Osteoblast (primary cell): ENCODE measurements around the gene MRPL54. TPM values are rescaled to one million over a fixed set of nuclear protein-coding genes. Genes with fewer than 3 reads are reported as not detected.

ENCODE experiments used
- DNase-seq: peaks from one replicate; pipeline ENCODE4 v3.0.0; 2011; ENCODE audit warnings: low spot score, mixed read lengths; ENCODE audit not compliant: insufficient read length; ENCODE audit errors: missing footprints
- H2AFZ ChIP-seq: 2 replicates; pipeline ENCODE4 v1.6.0; 2011; ENCODE audit warnings: mild to moderate bottlenecking, low read length
- H3K27ac ChIP-seq: 2 replicates; pipeline ENCODE4 v1.5.1; 2011; ENCODE audit warnings: mild to moderate bottlenecking, low read depth, low read length, moderate library complexity
- H3K27me3 ChIP-seq: 2 replicates; pipeline ENCODE4 v1.6.0; 2012; ENCODE audit warnings: mild to moderate bottlenecking, control low read depth, inconsistent platforms, low read length, moderate library complexity; ENCODE audit not compliant: insufficient read depth
- H3K36me3 ChIP-seq: 2 replicates; pipeline ENCODE4 v1.5.1; 2011; ENCODE audit warnings: mild to moderate bottlenecking, low read length, control low read depth, moderate library complexity; ENCODE audit not compliant: insufficient read depth
- H3K4me1 ChIP-seq: 2 replicates; pipeline ENCODE4 v1.5.1; 2011; ENCODE audit warnings: mild to moderate bottlenecking, low read length, control low read depth, moderate library complexity; ENCODE audit not compliant: insufficient read depth
- H3K4me2 ChIP-seq: 2 replicates; pipeline ENCODE4 v1.6.0; 2011; ENCODE audit warnings: mild to moderate bottlenecking, low read length; ENCODE audit not compliant: insufficient read depth
- H3K4me3 ChIP-seq: fragments of 200-600 bp; sonication (generic); 3 replicates; pipeline ENCODE4 v1.5.1; 2012; ENCODE audit warnings: mild to moderate bottlenecking, low read length, inconsistent platforms; ENCODE audit not compliant: insufficient read depth
- H3K79me2 ChIP-seq: 2 replicates; pipeline ENCODE4 v1.6.0; 2012; ENCODE audit warnings: mild to moderate bottlenecking, low read length, control low read depth, inconsistent platforms; ENCODE audit not compliant: insufficient read depth
- H3K9me3 ChIP-seq: 2 replicates; pipeline ENCODE4 v1.5.1; 2011; ENCODE audit warnings: low read depth, low read length, control low read depth
- H4K20me1 ChIP-seq: 2 replicates; pipeline ENCODE4 v1.6.0; 2012; ENCODE audit warnings: mild to moderate bottlenecking, low read length, control low read depth; ENCODE audit not compliant: insufficient read depth
- CTCF ChIP-seq: IDR thresholded peaks from 2 replicates; pipeline ENCODE4 v1.5.1; 2011; ENCODE audit warnings: mild to moderate bottlenecking, low read depth, low read length, moderate library complexity; ENCODE audit errors: extremely low read depth
- total RNA-seq: library from RNA; depleted of rRNA; stranded (reverse); fragments of >200 nt; gene quantifications from 2 replicates; pipeline ENCODE4 v1.2.3, GENCODE V29; 2012

Gene MRPL54
- total RNA-seq, 1 donor = 41.6 TPM

- Histone ChIP-seq H3K4me3 (no peak overlapping the region), H3K4me1 (no peaks in the 10 kb centered on the region), H2AFZ (no peak overlapping the region), H3K4me2 (no peak overlapping the region), H3K79me2 (no peaks in the 10 kb centered on the region), H3K27ac (no peak overlapping the region), H4K20me1 (no peaks in the 10 kb centered on the region), H3K27me3 (peaks cover 37% of the 10 kb centered on the region), H3K9me3 (no peaks in the 10 kb centered on the region), H3K36me3 (no peaks in the 10 kb centered on the region)
- peak; percentile 98 for DNase-seq
- TF ChIP-seq CTCF = no peak
Observed at GRCh38 chr19:3721131-3721886, 41.2 kb upstream of the MRPL54 start.

- H3K79me2 ChIP-seq = no peaks in the 10 kb centered on the region
- no peaks in the 10 kb centered on the region for H3K4me1 ChIP-seq
- no peak overlapping the region for H3K27ac ChIP-seq
- H3K4me3 ChIP-seq = no peak overlapping the region
- no peak for TF ChIP-seq CTCF
- H3K9me3 ChIP-seq = no peaks in the 10 kb centered on the region
- no peak overlapping the region for H2AFZ ChIP-seq
- H3K4me2 ChIP-seq = no peak overlapping the region
- H3K36me3 ChIP-seq = no peaks in the 10 kb centered on the region
- H4K20me1 ChIP-seq = no peaks in the 10 kb centered on the region
- DNase-seq = peak; percentile 60
- peaks cover 37% of the 10 kb centered on the region for H3K27me3 ChIP-seq
Observed at GRCh38 chr19:3721887-3722442, 40.5 kb upstream of the MRPL54 start.

- no peak overlapping the region for H3K4me2 ChIP-seq
- H3K27ac ChIP-seq = no peak overlapping the region
- peak; percentile 84 for DNase-seq
- H3K27me3 ChIP-seq = peaks cover 37% of the 10 kb centered on the region
- no peak overlapping the region for H2AFZ ChIP-seq
- no peak overlapping the region for H3K4me3 ChIP-seq
- TF ChIP-seq CTCF = no peak
- H3K36me3 ChIP-seq = no peaks in the 10 kb centered on the region
- no peaks in the 10 kb centered on the region for H3K4me1 ChIP-seq
- no peaks in the 10 kb centered on the region for H3K9me3 ChIP-seq
- H4K20me1 ChIP-seq = no peaks in the 10 kb centered on the region
- H3K79me2 ChIP-seq = no peaks in the 10 kb centered on the region
Observed at GRCh38 chr19:3722443-3723109, 39.9 kb upstream of the MRPL54 start.

GRCh38 chr19:3723110-3723488, 39.4 kb upstream of the MRPL54 start:
- no peak for TF ChIP-seq CTCF
- H2AFZ ChIP-seq = no peak overlapping the region
- no peak for DNase-seq
- H3K4me3 ChIP-seq = no peak overlapping the region
- peaks cover 37% of the 10 kb centered on the region for H3K27me3 ChIP-seq
- H3K4me1 ChIP-seq = no peaks in the 10 kb centered on the region
- no peaks in the 10 kb centered on the region for H3K79me2 ChIP-seq
- H3K36me3 ChIP-seq = no peaks in the 10 kb centered on the region
- no peak overlapping the region for H3K27ac ChIP-seq
- no peaks in the 10 kb centered on the region for H3K9me3 ChIP-seq
- no peak overlapping the region for H3K4me2 ChIP-seq
- no peaks in the 10 kb centered on the region for H4K20me1 ChIP-seq
